ENCODE measurements around the gene SBDS.
"Not testable (repeated sequence)": the region's sequence is repeated elsewhere in the genome, so short reads cannot be mapped to it uniquely, and the experiment has no call there.

The SBDS gene

DNA sequence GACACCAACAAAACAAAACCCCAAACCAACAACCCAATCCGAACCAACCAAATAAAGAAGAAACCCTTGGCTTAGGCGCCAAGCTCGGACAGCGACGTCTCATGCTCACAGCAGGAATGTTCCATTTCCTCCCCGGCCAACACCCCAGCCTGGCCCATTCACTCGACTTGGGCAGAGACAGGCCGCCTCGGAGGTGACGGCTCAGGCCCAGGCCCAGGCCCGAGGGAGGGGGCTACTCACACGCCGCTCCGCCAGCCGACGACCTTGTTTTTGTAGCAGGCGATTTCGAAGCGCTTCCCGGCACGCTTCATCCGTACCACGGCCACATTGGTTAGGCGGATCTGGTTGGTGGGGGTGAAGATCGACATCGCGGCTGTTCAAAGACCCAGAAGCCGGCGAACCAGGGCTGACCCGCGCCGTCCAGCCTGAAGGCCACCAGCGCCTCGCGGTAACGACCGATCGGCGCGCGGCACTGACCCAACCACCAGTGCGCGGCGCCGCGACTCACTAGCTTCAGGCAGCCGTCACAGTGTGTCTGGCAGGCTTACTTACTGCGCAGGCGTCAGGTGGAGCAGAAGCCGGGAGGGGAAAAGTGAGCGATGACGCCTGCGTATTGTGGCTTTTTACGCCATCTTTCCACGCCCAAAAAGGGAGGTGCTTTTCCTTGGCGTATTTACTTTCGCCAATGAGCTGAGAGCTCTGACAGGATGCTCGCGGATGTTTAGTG lies at the start of gene SBDS:
TSS of gene SBDS (minus strand) at position 537 of the 727 bp plus-strand sequence. CDS start at position 368, 169 bp downstream.
- DNase-seq (ENCODE audit: low read depth), result peak; percentile 99

DNA sequence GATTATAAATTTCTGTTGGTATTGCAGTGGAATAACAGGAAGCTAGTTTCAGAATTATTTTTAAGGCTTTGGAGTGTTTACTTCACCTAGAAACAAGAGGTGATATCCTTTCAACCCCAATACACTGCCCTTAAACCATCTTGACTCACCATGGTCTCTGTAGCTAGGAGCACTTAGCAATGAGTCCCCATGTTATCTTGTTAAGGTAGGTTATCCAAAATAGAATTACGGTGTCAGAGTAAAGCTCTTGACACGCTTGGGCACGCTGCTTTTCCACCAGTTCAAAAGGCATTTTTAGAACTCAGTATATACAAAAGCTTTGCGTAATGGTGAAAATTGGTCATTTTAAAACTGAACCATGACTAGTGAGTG lies 48.2 kb upstream of the SBDS start:
- DNase-seq (ENCODE audit: low read depth), result not testable (repeated sequence)

DNA sequence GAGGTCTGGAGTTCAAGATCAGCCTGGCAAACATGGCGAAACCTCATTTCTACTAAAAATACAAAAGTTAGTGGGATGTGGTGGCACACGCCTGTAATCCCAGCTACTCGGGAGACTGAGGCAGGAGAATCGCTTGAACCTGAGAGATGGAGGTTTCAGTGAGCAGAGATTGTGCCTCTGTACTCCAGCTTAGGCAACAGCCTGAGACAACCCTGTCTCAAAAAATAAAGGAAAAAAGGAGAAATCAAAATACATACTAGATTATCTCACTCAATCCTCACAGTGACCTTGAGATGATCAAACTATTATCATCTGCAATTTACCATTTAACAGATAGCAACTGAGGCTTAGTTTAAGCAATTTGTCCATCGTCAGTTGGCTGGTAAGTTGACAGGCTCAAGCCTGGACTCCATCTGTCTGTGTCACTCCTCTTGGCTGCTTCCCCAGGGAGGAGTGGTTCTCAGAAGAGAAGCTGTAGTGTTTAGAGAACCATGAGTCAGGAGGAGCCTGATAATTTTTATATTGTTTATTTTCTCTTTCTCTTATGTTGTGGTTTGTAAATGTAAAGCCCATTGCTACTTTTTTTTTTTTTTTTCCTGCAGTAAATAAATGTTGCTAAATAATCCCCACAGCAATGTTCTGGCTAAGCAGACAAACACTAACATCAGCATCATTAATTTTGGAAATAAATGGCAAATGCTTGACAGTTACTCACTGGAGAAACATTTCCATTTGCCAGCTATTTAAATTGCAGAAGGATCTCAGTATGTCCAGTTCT lies 47.6 kb upstream of the SBDS start:
- peak; percentile 86 for DNase-seq (ENCODE audit: low read depth)

- DNase-seq (ENCODE audit: low read depth), result not testable (repeated sequence)
Observed at GRCh38 chr7:67040832-67041231, 45.4 kb upstream of the SBDS start.

DNA sequence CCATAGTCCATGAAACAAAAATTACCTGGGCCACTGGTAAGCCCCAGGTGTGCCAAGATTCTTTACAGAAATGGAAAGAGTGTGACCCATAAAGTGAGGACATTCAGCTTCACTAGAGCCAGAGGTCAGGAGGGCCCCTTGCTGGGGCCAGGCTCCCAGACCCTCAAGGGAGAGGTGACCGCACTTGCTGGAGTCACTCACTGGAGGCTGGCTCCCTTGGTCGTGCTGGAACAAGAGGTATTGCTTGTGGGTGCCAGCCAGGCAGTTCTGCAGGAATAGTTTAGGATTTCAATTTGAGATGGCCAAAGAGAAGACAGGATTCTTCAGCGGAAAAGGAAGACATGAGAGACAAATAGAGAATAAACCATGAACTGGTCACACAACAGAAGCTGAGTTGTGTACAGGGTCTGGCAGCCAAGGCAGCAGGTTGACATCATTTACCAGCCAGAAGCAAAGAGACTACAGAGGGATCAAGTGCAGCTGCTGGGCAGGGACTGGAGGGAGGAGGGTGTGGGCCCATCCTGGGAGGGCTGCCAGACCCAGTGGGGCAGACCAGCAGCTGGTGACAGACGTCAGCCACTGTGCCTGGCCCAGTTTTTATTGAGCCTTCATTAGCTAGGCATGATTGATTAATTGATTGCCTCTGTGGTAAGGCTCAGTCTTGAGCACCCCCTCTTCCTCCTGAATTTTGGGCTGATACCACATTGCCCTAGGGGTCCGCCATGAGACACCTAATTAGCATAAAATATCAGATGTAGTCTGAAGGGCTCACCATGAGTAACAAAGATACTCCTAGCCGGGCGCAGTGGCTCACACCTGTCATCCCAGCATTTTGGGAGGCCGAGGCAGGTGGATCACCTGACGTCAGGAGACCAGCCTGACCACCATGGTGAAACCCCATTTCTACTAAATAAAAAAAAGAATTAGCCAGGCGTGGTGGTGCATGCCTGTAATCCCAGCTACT lies 41.3 kb upstream of the SBDS start:
- not testable (repeated sequence) for DNase-seq (ENCODE audit: low read depth)

DNA sequence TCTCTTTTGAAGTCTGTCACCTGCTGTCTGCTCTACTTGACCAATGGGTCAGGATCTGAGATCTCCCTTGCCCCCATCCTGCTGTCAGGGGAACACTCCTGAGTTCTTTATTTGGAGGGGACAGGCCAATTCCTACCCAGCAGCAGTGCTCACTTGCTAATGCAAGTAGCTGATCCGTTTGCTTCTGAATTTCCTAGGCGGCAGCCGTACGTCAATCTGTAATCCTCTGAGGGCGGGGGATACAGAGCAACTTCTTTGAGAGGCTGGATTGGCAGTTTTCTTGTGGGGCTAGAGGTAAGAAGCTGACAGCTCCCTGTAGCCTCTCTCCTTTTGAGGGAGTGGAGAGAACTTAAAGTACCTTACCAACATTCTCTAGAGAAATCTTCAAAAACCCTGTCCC lies 37.9 kb upstream of the SBDS start:
- no peak for DNase-seq (ENCODE audit: low read depth)

DNA sequence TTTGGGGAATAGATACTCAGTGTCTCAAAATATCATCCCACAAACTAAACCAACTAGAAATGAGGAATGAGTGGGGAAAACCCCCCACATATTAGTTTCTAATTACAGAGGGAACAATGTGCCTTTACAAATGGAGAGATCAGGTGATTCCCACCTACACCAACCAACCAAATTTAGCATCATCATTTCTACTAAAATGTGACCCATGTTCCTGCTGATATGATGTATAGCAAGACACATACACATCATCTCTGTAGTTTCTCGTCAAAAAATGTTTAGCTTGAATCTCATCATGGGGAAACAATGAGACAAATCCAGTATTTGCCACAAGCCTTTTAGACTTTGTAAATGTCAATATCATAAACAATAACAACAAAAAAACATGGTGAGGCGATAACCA lies 36.3 kb upstream of the SBDS start:
- not testable (repeated sequence) for DNase-seq (ENCODE audit: low read depth)

- DNase-seq (ENCODE audit: low read depth), result peak; percentile 26
Observed at GRCh38 chr7:67025459-67025858, 30.1 kb upstream of the SBDS start.

- peak; percentile 11 for DNase-seq (ENCODE audit: low read depth)
Observed at GRCh38 chr7:67022511-67022910, 27.1 kb upstream of the SBDS start.

DNA sequence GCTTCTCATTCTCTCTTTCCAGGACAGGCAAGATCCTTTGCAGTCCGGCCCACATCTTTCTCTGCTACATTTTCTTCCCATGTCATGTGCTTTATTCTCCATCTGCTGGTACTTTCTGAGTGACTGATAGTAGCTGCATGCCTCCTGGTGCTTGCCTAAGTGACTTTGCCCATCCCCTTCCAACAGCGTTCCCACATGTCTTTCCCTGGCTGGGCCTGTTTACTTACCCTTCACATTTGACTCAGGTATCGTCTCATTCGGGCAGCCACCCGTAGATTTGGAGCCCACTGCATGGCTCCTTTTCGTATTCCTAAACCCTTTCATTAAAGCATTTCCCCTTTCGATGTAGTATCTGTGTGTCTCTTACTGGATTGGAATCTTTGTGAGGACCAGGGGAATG lies 25.9 kb upstream of the SBDS start:
- no peak for DNase-seq (ENCODE audit: low read depth)

DNA sequence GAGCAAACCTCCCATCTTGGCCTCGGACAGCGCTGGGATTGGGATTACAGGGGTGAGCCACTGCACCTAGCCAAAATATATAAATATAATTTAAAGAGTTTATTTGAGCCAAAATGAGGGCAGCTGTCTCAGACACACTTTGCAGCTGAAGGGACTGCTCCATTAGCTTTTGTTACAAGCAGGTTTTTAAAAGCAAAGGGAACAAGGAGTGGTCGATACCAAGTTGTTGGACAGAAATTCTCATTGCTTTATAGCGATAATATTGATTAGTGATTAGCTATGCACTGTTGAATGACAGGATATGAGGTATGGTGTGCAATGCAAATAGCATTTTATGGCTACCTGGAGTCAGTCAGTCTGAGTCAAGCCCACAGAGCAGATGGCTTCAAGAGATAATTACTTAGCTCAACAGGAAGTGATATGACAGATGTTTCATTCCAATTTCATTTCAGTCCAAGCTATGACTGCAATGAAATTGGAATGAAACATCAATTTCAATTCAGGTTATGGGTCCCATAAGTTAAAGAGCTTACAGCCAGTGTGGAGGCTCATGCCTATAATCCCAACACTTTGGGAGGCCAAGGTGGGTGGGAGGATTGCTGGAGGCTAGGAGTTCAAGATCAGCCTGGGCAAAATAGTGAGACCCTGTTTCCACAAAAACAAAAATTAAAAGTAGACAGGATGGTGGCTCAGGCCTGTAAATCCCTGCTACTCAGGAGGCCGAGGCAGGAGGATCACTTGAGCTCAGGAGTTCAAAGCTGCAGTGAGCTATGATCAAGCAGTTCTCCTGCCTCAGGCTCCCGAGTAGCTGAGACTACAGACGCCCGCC lies 24.4 kb upstream of the SBDS start:
- DNase-seq (ENCODE audit: low read depth), result no peak

GRCh38 chr7:67018940-67019339 lies 23.6 kb upstream of the SBDS start:
- no peak for DNase-seq (ENCODE audit: low read depth)

GRCh38 chr7:67017971-67018370 lies 22.6 kb upstream of the SBDS start:
- DNase-seq (ENCODE audit: low read depth), result not testable (repeated sequence)

GRCh38 chr7:67014076-67014622 lies 18.8 kb upstream of the SBDS start:
- DNase-seq (ENCODE audit: low read depth), result not testable (repeated sequence)

GRCh38 chr7:67009677-67010076 lies 14.3 kb upstream of the SBDS start:
- not testable (repeated sequence) for DNase-seq (ENCODE audit: low read depth)

DNA sequence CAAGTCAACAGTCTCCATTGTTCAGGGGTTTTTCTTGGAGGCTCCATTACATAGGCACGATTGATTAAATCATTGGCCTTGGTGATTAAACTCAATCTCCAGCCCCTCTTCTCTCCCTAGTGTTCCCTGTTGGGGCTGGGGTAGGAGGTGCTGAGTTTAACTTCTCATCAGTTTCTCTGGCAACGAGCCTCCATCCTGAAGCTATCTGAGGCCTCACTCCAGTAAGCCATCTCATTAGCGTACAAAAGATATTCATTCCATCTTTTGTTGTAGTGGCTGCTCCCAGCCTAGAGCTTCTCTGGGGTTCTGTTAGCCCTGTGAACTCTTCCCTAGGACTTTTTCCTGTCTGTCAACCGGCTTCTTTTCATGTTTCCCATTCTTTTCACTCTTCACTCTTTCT lies 12.9 kb upstream of the SBDS start:
- no peak for DNase-seq (ENCODE audit: low read depth)

DNA sequence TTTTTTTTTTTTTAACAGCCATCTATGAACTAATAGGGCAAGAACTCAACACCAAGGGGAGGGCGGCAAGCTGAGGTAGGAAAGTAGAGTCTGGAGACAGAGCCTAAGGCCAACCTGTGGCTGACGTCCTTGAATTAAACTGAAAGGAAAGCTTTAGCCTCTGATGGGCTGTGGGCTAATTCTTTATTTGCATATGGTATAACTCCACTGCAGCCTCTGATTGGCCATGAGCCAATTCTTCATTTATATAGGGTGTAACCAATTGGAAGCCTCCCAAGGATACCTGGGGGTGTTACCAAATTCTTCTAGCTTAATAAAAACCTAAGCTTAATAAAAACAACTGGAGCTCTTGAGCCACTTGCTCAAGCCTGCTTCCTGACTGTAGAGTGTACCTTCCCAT lies 11.6 kb upstream of the SBDS start:
- no peak for DNase-seq (ENCODE audit: low read depth)

DNA sequence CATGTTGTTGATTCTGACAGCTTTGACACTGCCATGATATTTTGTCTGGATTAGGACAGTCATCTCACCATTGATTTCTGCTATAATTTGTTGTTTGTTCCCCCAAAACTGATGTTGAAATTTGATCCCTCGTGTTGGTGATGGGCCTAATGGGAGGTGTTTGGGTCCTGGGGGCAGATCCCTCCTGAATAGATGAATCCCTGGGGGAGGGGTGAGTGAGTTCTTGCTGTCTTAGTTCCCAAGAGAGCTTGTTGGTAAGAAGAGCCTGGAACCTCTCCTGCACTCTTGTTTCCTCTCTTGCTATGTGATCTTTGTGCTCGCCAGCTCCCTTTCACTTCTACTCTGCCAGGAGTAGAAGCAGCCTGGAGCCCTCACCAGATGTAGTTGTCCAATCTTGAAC lies 8.8 kb upstream of the SBDS start:
- DNase-seq (ENCODE audit: low read depth), result not testable (repeated sequence)

DNA sequence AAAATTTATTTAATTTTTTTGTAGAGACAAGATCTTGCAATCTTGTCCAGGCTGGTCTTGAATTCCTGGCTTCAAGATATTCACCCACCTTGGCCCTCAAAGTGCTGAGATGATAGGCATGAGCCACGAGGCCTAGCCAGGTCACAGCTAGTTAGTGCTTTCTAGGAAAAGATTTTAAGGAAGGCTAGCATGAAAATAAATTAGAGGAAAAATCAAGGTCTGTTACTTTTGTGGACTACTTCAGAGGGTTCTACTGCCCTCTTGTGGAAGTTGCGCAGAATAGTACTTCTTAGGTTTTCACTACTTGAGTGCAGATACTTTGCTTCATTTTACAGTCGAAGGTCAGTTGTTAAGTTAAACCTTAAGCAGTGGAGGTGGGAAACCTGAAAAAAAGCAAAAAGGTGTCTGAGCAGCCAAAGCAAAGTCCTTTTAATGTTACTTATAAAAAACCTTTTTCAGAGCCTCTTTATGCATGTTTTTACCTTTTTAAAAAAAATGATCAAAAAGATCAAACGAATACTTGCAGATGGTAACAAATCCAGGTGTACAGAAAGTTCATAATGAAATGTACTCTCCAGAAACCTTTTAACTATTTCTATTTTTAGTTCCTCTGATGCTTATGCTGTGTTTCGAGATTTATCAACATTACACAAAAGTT lies 5.3 kb upstream of the SBDS start:
- DNase-seq (ENCODE audit: low read depth), result peak; percentile 19

DNA sequence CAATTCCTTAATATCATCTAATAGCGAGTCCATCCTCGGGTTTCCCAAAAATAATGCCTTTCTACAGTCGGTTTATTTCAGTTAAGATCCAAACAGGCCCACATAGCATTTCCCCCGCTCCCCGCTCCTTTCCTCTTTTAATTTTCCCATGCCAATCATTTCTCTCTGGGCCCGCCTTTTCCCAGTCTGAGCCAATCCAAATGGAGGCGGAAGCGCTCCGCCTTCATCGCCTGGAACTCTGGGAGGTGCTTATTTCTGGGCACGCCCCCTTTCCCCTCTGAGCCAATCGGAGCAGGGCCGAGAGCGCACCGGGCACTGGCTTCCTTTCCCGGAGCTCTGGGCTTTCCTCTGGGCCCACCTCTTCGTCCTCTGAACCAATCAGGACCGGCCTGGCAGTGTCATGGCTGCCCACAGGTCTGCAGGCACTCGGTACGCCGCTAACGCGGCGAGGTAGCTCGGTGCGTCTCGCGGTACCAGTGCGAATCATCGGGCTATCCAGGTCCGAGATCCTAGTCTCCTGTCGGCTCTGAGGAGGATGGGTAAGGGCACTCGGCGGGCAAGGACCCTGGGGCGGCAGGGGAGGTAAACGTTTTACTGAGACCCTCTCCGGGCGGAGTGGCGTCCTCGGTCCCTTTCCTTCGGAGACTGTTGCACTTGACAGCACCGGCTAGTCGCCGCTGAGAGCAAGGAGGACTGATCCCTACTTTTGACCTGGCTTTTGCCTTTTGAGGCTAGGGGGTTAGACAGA lies 1.2 kb upstream of the SBDS start, which contains the start of gene TYW1:
TSS of gene TYW1 (plus strand) at position 390 of the 748 bp plus-strand sequence. CDS start at position 536, 146 bp downstream.
- peak; percentile 96 for DNase-seq (ENCODE audit: low read depth)

Data from fibroblast of gingiva (primary cell).